Measurements from ENCODE around the gene IFI27L1.

Gene IFI27L1

GRCh38 chr14:94116701-94117100, 35.6 kb downstream of the IFI27L1 start:
- Histone ChIP-seq H3K27me3 (ENCODE audit: insufficient read depth, low read length, poor library complexity, severe bottlenecking) (no peaks in the 10 kb centered on the region), H3K4me3 (ENCODE audit: low read length, poor library complexity, severe bottlenecking) (no peak overlapping the region), H3F3A (ENCODE audit: low read depth) (no peaks in the 10 kb centered on the region), H3K9me3 (ENCODE audit: insufficient read depth, low read depth, low read length) (no peaks in the 10 kb centered on the region), H3K9me2 (replicated peaks; ENCODE audit: low read depth, low read length) (no peaks in the 10 kb centered on the region), H2AFZ (ENCODE audit: low read length) (no peak overlapping the region), H3K79me2 (ENCODE audit: insufficient read depth, low read length) (no peaks in the 10 kb centered on the region), H4K20me1 (ENCODE audit: insufficient read depth, low read length, poor library complexity, severe bottlenecking) (no peaks in the 10 kb centered on the region), H3K4me2 (ENCODE audit: low read depth, low read length, poor library complexity, severe bottlenecking) (no peak overlapping the region), H3K4me1 (ENCODE audit: insufficient read depth, low read length, poor library complexity, severe bottlenecking) (no peaks in the 10 kb centered on the region), H3K36me3 (ENCODE audit: insufficient read depth, low read length) (no peaks in the 10 kb centered on the region), H3K9ac (ENCODE audit: low read depth, low read length, poor library complexity, severe bottlenecking) (no peak overlapping the region)
- TF ChIP-seq CTCF (conservative IDR thresholded peaks at IDR 0.05; ENCODE audit: low read length) (no peak), EZH2phosphoT487 (IDR thresholded peaks at IDR 0.05; ENCODE audit: borderline replicate concordance) (no peak)

- H3K9me2 ChIP-seq (replicated peaks; ENCODE audit: low read depth, low read length) = no peaks in the 10 kb centered on the region
- no peaks in the 10 kb centered on the region for H3K79me2 ChIP-seq (ENCODE audit: insufficient read depth, low read length)
- H3K4me1 ChIP-seq (ENCODE audit: insufficient read depth, low read length, poor library complexity, severe bottlenecking) = no peaks in the 10 kb centered on the region
- no peaks in the 10 kb centered on the region for H3F3A ChIP-seq (ENCODE audit: low read depth)
- TF ChIP-seq EZH2phosphoT487 (IDR thresholded peaks at IDR 0.05; ENCODE audit: borderline replicate concordance) (no peak), CTCF (conservative IDR thresholded peaks at IDR 0.05; ENCODE audit: low read length) (no peak)
- no peak overlapping the region for H2AFZ ChIP-seq (ENCODE audit: low read length)
- no peaks in the 10 kb centered on the region for H4K20me1 ChIP-seq (ENCODE audit: insufficient read depth, low read length, poor library complexity, severe bottlenecking)
- no peak overlapping the region for H3K9ac ChIP-seq (ENCODE audit: low read depth, low read length, poor library complexity, severe bottlenecking)
- no peak overlapping the region for H3K4me2 ChIP-seq (ENCODE audit: low read depth, low read length, poor library complexity, severe bottlenecking)
- no peaks in the 10 kb centered on the region for H3K27me3 ChIP-seq (ENCODE audit: insufficient read depth, low read length, poor library complexity, severe bottlenecking)
- no peak overlapping the region for H3K4me3 ChIP-seq (ENCODE audit: low read length, poor library complexity, severe bottlenecking)
- no peaks in the 10 kb centered on the region for H3K36me3 ChIP-seq (ENCODE audit: insufficient read depth, low read length)
- no peaks in the 10 kb centered on the region for H3K9me3 ChIP-seq (ENCODE audit: insufficient read depth, low read depth, low read length)
Observed at GRCh38 chr14:94117856-94118255, 36.7 kb downstream of the IFI27L1 start.

GRCh38 chr14:94119071-94119470, 38.0 kb downstream of the IFI27L1 start:
- TF ChIP-seq CTCF (conservative IDR thresholded peaks at IDR 0.05; ENCODE audit: low read length) (no peak), EZH2phosphoT487 (IDR thresholded peaks at IDR 0.05; ENCODE audit: borderline replicate concordance) (no peak)
- H4K20me1 ChIP-seq (ENCODE audit: insufficient read depth, low read length, poor library complexity, severe bottlenecking) = no peaks in the 10 kb centered on the region
- H3K4me2 ChIP-seq (ENCODE audit: low read depth, low read length, poor library complexity, severe bottlenecking) = no peak overlapping the region
- no peaks in the 10 kb centered on the region for H3K4me1 ChIP-seq (ENCODE audit: insufficient read depth, low read length, poor library complexity, severe bottlenecking)
- H3K79me2 ChIP-seq (ENCODE audit: insufficient read depth, low read length) = no peaks in the 10 kb centered on the region
- H3K9me2 ChIP-seq (replicated peaks; ENCODE audit: low read depth, low read length) = no peaks in the 10 kb centered on the region
- no peak overlapping the region for H3K9ac ChIP-seq (ENCODE audit: low read depth, low read length, poor library complexity, severe bottlenecking)
- no peaks in the 10 kb centered on the region for H3K27me3 ChIP-seq (ENCODE audit: insufficient read depth, low read length, poor library complexity, severe bottlenecking)
- H3K36me3 ChIP-seq (ENCODE audit: insufficient read depth, low read length) = no peaks in the 10 kb centered on the region
- H3K9me3 ChIP-seq (ENCODE audit: insufficient read depth, low read depth, low read length) = no peaks in the 10 kb centered on the region
- H3F3A ChIP-seq (ENCODE audit: low read depth) = no peaks in the 10 kb centered on the region
- H2AFZ ChIP-seq (ENCODE audit: low read length) = no peak overlapping the region
- no peak overlapping the region for H3K4me3 ChIP-seq (ENCODE audit: low read length, poor library complexity, severe bottlenecking)

All from Loucy (cell line).